SK-N-SH (cell line): ENCODE results near the gene SNX2. TPM values are rescaled to one million over a fixed set of nuclear protein-coding genes. Genes with fewer than 3 reads are reported as not detected.

Source experiments
- CTCF ChIA-PET: fragments of 300-600, 350-600 bp; formaldehyde crosslinking; extraction: SDS; loops from one replicate; lab custom pipeline; 2021; lab: Yijun Ruan, JAX
- POLR2A ChIA-PET: fragments of 350-600 bp; sonication (Branson Sonifier 250); formaldehyde crosslinking; extraction: SDS; loops from one replicate; lab custom pipeline; 2020; ENCODE audit warnings: antibody characterized with exemption, inconsistent platforms; lab: Yijun Ruan, JAX
- DNase-seq: peaks from one replicate; pipeline ENCODE4 v3.0.0; 2012
- H2AFZ ChIP-seq: fragments of 200-600 bp; sonication (generic); 2 replicates; pipeline ENCODE4 v1.8.1; 2016; ENCODE audit warnings: antibody characterized with exemption, mild to moderate bottlenecking, low read depth
- H3F3A ChIP-seq: fragments of 200-600 bp; sonication (generic); replicated peaks from 2 replicates; pipeline ENCODE3; 2016; ENCODE audit warnings: antibody characterized with exemption, mild to moderate bottlenecking; ENCODE audit not compliant: insufficient read depth
- H3K27ac ChIP-seq, 2 experiments: fragments of 200-500 bp in 1 of 2; fragments of 200-600 bp in 1 of 2; sonication (Bioruptor generic) in 1 of 2; sonication (generic), shearing (Covaris generic) in 1 of 2; 2 replicates each; pipeline versions ENCODE4 v1.5.1 to v1.6.1; 2014 to 2016; ENCODE audit warnings: low read depth in 2 of 2, inconsistent platforms in 1 of 2, low read length in 1 of 2, mild to moderate bottlenecking in 1 of 2, mixed read lengths in 1 of 2
- H3K27me3 ChIP-seq: fragments of 200-600 bp; sonication (generic), shearing (Covaris generic); 2 replicates; pipeline ENCODE4 v1.6.1; 2016; ENCODE audit warnings: mixed run types; ENCODE audit not compliant: insufficient read depth
- H3K36me3 ChIP-seq, 2 experiments: fragments of 200-500 bp in 1 of 2; fragments of 200-600 bp in 1 of 2; sonication (Bioruptor generic) in 1 of 2; sonication (generic) in 1 of 2; replicated peaks in 1 of 2; 2 replicates each; pipeline versions ENCODE3 to v1.5.1; 2014 to 2016; ENCODE audit warnings: low read length in 1 of 2, mild to moderate bottlenecking in 1 of 2; ENCODE audit not compliant: insufficient read depth in 2 of 2, control insufficient read depth in 1 of 2
- H3K4me1 ChIP-seq, 2 experiments: fragments of 200-500 bp in 1 of 2; fragments of 200-600 bp in 1 of 2; sonication (Bioruptor generic) in 1 of 2; sonication (generic), shearing (Covaris generic) in 1 of 2; 2 replicates each; pipeline versions ENCODE4 v1.5.1 to v1.6.1; 2014 to 2016; ENCODE audit warnings: low read depth in 1 of 2, low read length in 1 of 2, mixed run types in 1 of 2; ENCODE audit not compliant: insufficient read depth in 2 of 2, control insufficient read depth in 1 of 2
- H3K4me2 ChIP-seq: fragments of 200-600 bp; sonication (generic), shearing (Covaris generic); 2 replicates; pipeline ENCODE4 v1.6.1; 2017; ENCODE audit warnings: mixed run types
- H3K4me3 ChIP-seq, 2 experiments: fragments of 200-500 bp in 1 of 2; fragments of 200-600 bp in 1 of 2; sonication (Bioruptor generic) in 1 of 2; sonication (generic), shearing (Covaris generic) in 1 of 2; 2 replicates each; pipeline versions ENCODE4 v1.5.1 to v1.8.1; 2014 to 2016; ENCODE audit warnings: low read depth in 2 of 2, inconsistent platforms in 1 of 2, low read length in 1 of 2, mild to moderate bottlenecking in 1 of 2, mixed read lengths in 1 of 2, moderate library complexity in 1 of 2
- H3K79me2 ChIP-seq: fragments of 200-600 bp; sonication (generic); 2 replicates; pipeline ENCODE4 v1.8.1; 2017; ENCODE audit warnings: mild to moderate bottlenecking; ENCODE audit not compliant: insufficient read depth
- H3K9ac ChIP-seq: fragments of 200-600 bp; sonication (generic); 2 replicates; pipeline ENCODE4 v1.6.1; 2017; ENCODE audit warnings: mixed run types
- H3K9me2 ChIP-seq: fragments of 200-600 bp; sonication (generic); 2 replicates; pipeline ENCODE4 v1.6.1; 2017; ENCODE audit warnings: mixed run types
- H3K9me3 ChIP-seq: fragments of 200-600 bp; sonication (generic); 2 replicates; pipeline ENCODE4 v1.6.1; 2017; ENCODE audit warnings: mixed run types, mild to moderate bottlenecking, moderate library complexity
- H4K20me1 ChIP-seq: fragments of 200-600 bp; sonication (generic); 2 replicates; pipeline ENCODE4 v1.6.1; 2017; ENCODE audit warnings: mild to moderate bottlenecking, mixed run types; ENCODE audit not compliant: insufficient read depth
- CHD2 ChIP-seq: fragments of 150-350 bp; IDR thresholded peaks from 2 replicates; pipeline ENCODE4 v1.6.1; 2018; ENCODE audit warnings: low read length; ENCODE audit not compliant: partially characterized antibody
- EP300 ChIP-seq, 2 experiments: IDR thresholded peaks; 2 replicates each; pipeline versions ENCODE4 v1.4.0 to v1.6.1; 2012; ENCODE audit warnings: borderline replicate concordance in 1 of 2, low read depth in 1 of 2, low read length in 1 of 2
- FOSL2 ChIP-seq: IDR thresholded peaks from 2 replicates; pipeline ENCODE4 v1.4.0; 2012; ENCODE audit warnings: low read depth, mild to moderate bottlenecking, moderate library complexity, borderline replicate concordance
- GATA2 ChIP-seq: sonication (generic); formaldehyde crosslinking; IDR thresholded peaks from 2 replicates; pipeline ENCODE4 v1.5.0; 2020; ENCODE audit warnings: mild to moderate bottlenecking, missing genetic modification reagents
- JUND ChIP-seq: IDR thresholded peaks from 2 replicates; pipeline ENCODE4 v1.4.0; 2012
- MEF2A ChIP-seq: IDR thresholded peaks from 2 replicates; pipeline ENCODE4 v1.4.0; 2012; ENCODE audit warnings: low read depth, borderline replicate concordance
- NRF1 ChIP-seq: IDR thresholded peaks from 2 replicates; pipeline ENCODE4 v1.6.1; 2012; ENCODE audit warnings: low read depth, mild to moderate bottlenecking, low read length
- POLR2AphosphoS5 ChIP-seq: IDR thresholded peaks from 2 replicates; pipeline ENCODE4 v1.6.1; 2012; ENCODE audit warnings: low read depth, low read length
- RCOR1 ChIP-seq: fragments of 150-350 bp; IDR thresholded peaks from 2 replicates; pipeline ENCODE4 v1.6.1; 2017; ENCODE audit warnings: antibody characterized with exemption, low read length
- RFX5 ChIP-seq: IDR thresholded peaks from 2 replicates; pipeline ENCODE4 v1.6.1; 2012; ENCODE audit warnings: mild to moderate bottlenecking, improper control_type of control experiment, low read length
- SMC3 ChIP-seq: IDR thresholded peaks from 2 replicates; pipeline ENCODE4 v1.6.1; 2012; ENCODE audit warnings: low read depth, low read length, improper control_type of control experiment
- TAF1 ChIP-seq: IDR thresholded peaks from 2 replicates; pipeline ENCODE4 v1.6.1; 2012; ENCODE audit warnings: low read depth, mild to moderate bottlenecking, low read length, moderate library complexity, borderline replicate concordance
- TCF12 ChIP-seq: IDR thresholded peaks from 2 replicates; pipeline ENCODE4 v1.4.0; 2012
- TEAD4 ChIP-seq: IDR thresholded peaks from 2 replicates; pipeline ENCODE4 v1.4.0; 2012; ENCODE audit warnings: mild to moderate bottlenecking, borderline replicate concordance; ENCODE audit not compliant: insufficient read depth
- YY1 ChIP-seq: IDR thresholded peaks from 2 replicates; pipeline ENCODE4 v1.4.0; 2012; ENCODE audit warnings: low read depth, mild to moderate bottlenecking
- WGBS: methylation state at CpG from one replicate; pipeline ENCODE4 v1.1.6; 2017; ENCODE audit warnings: low lambda C conversion rate; 5-methylcytosine and 5-hydroxymethylcytosine counted together
- polyA plus RNA-seq, 3 experiments: library from polyadenylated mRNA; depleted of rRNA; stranded (reverse); fragments of >200 nt; gene quantifications; 2 replicates each; pipeline ENCODE4 v1.2.3, GENCODE V29; 2012
- TF ChIP-seq, protein P1 (sequence below): fragments of 200-600 bp; sonication (generic); IDR thresholded peaks from 2 replicates; pipeline ENCODE4 v1.6.1; 2017; ENCODE audit warnings: antibody characterized with exemption, mild to moderate bottlenecking, moderate library complexity
- TF ChIP-seq, protein P2 (sequence below): IDR thresholded peaks from 2 replicates; pipeline ENCODE4 v1.4.0; 2012; ENCODE audit warnings: low read depth
- TF ChIP-seq, protein P3 (sequence below): IDR thresholded peaks from 2 replicates; pipeline ENCODE4 v1.6.1; 2012; ENCODE audit warnings: mild to moderate bottlenecking, low read depth, low read length, moderate library complexity
- TF ChIP-seq, protein P4 (sequence below): fragments of 150-350 bp; IDR thresholded peaks from 2 replicates; pipeline ENCODE4 v1.6.1; 2017; ENCODE audit warnings: antibody characterized with exemption, low read length, low read depth, borderline replicate concordance

The SNX2 gene
- polyA plus RNA-seq, 1 of the 3 experiments (the other 2 are of a cell fraction): 17.4 TPM

DNA sequence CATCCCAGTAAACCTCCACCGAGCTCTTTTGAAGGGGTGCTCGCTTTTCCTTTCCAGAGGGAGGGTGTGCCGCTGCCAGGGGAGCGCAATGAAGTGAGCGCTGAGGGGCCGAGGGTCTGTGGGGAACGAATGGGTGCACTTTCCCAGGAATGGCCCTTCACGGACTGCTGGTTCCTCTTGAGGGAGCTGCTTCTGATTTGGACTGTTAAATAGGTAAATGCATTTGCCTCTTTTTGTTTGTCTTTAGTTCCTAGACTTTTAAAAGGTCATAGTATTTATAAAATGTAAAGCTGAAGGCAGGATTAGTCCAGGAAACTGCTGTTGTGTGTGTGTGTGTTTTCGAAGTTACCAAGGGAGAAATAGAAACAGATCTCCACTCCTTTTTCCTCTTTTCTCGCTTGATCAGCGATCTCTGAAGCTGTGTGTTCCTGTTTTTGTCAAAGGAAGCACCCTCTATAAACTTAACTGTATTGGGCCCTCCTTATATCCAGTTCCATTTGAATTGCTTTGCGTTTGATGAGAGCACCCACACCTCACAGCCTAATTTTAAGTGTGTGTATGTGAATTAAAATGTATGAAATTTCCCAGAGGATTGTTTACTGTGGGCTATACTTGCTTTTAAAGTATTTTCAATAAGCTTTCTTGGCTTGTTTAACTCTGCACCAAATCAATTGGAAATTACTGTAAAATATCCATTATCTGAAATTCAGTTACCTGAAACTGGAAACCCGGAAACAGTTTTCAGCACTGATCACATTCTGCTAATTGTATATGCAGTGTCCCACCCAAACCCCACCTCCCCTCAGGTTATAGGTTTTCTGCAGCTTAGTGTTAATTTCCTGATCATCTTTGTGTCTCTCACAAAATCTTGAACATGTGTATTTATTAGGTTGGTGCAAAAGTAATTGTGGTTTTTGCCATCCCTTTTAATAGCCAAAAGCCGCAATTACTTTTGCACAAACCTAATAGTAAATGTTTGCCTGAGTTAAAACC, 966 bp downstream of the SNX2 start:
- Histone ChIP-seq H3K36me3 (no peaks in the 10 kb centered on the region), H3K9me3 (no peaks in the 10 kb centered on the region), H3F3A (no peaks in the 10 kb centered on the region), H3K27ac (peak overlapping the region; percentile 58 to 85), H4K20me1 (peaks cover 10% of the 10 kb centered on the region; the same call in 1 of the 2 replicates), H3K4me3 (peak overlapping the region; percentile 98 to 99), H3K4me1 (peaks cover 5 to 11% of the 10 kb centered on the region in 2 experiments; a peak in 3 of 4 replicates), H3K9me2 (no peaks in the 10 kb centered on the region), H3K27me3 (no peaks in the 10 kb centered on the region), H3K4me2 (peak overlapping the region; percentile 81), H2AFZ (peak overlapping the region; percentile 89), H3K79me2 (peaks cover 56% of the 10 kb centered on the region), H3K9ac (peak overlapping the region; percentile 81)
- peak; percentile 44 for DNase-seq
- WGBS: 14% methylated on average over 11 of the region's 14 CpGs
- TF ChIP-seq TCF12 (no peak), TEAD4 (no peak), POLR2AphosphoS5 (no peak), SMC3 (no peak), FOSL2 (no peak), GATA2 (CRISPR knock-in tag) (no peak), JUND (no peak), CHD2 (no peak), NRF1 (no peak), TAF1 (no peak), YY1 (no peak), RCOR1 (no peak), MEF2A (no peak), EP300 (IDR thresholded peaks at IDR 0.05; ENCODE audit: borderline replicate concordance in 1 of 2, low read depth in 1 of 2, low read length in 1 of 2) (no peak), RFX5 (no peak)
- TF ChIP-seq, protein P1, sequence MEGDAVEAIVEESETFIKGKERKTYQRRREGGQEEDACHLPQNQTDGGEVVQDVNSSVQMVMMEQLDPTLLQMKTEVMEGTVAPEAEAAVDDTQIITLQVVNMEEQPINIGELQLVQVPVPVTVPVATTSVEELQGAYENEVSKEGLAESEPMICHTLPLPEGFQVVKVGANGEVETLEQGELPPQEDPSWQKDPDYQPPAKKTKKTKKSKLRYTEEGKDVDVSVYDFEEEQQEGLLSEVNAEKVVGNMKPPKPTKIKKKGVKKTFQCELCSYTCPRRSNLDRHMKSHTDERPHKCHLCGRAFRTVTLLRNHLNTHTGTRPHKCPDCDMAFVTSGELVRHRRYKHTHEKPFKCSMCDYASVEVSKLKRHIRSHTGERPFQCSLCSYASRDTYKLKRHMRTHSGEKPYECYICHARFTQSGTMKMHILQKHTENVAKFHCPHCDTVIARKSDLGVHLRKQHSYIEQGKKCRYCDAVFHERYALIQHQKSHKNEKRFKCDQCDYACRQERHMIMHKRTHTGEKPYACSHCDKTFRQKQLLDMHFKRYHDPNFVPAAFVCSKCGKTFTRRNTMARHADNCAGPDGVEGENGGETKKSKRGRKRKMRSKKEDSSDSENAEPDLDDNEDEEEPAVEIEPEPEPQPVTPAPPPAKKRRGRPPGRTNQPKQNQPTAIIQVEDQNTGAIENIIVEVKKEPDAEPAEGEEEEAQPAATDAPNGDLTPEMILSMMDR: no peak
- TF ChIP-seq, protein P2, sequence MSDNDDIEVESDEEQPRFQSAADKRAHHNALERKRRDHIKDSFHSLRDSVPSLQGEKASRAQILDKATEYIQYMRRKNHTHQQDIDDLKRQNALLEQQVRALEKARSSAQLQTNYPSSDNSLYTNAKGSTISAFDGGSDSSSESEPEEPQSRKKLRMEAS: no peak
- TF ChIP-seq, protein P3, sequence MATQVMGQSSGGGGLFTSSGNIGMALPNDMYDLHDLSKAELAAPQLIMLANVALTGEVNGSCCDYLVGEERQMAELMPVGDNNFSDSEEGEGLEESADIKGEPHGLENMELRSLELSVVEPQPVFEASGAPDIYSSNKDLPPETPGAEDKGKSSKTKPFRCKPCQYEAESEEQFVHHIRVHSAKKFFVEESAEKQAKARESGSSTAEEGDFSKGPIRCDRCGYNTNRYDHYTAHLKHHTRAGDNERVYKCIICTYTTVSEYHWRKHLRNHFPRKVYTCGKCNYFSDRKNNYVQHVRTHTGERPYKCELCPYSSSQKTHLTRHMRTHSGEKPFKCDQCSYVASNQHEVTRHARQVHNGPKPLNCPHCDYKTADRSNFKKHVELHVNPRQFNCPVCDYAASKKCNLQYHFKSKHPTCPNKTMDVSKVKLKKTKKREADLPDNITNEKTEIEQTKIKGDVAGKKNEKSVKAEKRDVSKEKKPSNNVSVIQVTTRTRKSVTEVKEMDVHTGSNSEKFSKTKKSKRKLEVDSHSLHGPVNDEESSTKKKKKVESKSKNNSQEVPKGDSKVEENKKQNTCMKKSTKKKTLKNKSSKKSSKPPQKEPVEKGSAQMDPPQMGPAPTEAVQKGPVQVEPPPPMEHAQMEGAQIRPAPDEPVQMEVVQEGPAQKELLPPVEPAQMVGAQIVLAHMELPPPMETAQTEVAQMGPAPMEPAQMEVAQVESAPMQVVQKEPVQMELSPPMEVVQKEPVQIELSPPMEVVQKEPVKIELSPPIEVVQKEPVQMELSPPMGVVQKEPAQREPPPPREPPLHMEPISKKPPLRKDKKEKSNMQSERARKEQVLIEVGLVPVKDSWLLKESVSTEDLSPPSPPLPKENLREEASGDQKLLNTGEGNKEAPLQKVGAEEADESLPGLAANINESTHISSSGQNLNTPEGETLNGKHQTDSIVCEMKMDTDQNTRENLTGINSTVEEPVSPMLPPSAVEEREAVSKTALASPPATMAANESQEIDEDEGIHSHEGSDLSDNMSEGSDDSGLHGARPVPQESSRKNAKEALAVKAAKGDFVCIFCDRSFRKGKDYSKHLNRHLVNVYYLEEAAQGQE: no peak
- TF ChIP-seq, protein P4, sequence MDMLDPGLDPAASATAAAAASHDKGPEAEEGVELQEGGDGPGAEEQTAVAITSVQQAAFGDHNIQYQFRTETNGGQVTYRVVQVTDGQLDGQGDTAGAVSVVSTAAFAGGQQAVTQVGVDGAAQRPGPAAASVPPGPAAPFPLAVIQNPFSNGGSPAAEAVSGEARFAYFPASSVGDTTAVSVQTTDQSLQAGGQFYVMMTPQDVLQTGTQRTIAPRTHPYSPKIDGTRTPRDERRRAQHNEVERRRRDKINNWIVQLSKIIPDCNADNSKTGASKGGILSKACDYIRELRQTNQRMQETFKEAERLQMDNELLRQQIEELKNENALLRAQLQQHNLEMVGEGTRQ: no peak
- ChIA-PET CTCF (interaction anchor here (0.6 to 2.8 kb wide), 5 partner anchors 72 to 569 kb away, joined by 3 to 7 read pairs (median 5); no protein-coding TSS in a partner anchor), POLR2A (no interaction called here)
